Measurements from ENCODE around the gene VPS33A. TPM values are rescaled to one million over a fixed set of nuclear protein-coding genes. Genes with fewer than 3 reads are reported as not detected.

Gene VPS33A
- total and polyA plus RNA-seq, 2 experiments from 2014 or later: 23.1 to 35.2 TPM

- no peak overlapping the region for H3K27ac ChIP-seq
- no peak overlapping the region for H3K4me3 ChIP-seq
- TF ChIP-seq EZH2phosphoT487 (IDR thresholded peaks at IDR 0.05; ENCODE audit: low read depth, severe bottlenecking, unreplicated experiment) (no peak), CTCF (IDR thresholded peaks at IDR 0.05; ENCODE audit: poor library complexity) (no peak), EZH2 (IDR thresholded peaks at IDR 0.05; ENCODE audit: borderline replicate concordance) (no peak)
- no peaks in the 10 kb centered on the region for H3K36me3 ChIP-seq (replicated peaks; ENCODE audit: insufficient read depth, low read depth)
- H3K4me1 ChIP-seq (ENCODE audit: insufficient read depth): no peaks in the 10 kb centered on the region
- H3K4me2 ChIP-seq: no peak overlapping the region
- H2AFZ ChIP-seq: no peak overlapping the region
- no peaks in the 10 kb centered on the region for H4K20me1 ChIP-seq (ENCODE audit: insufficient read depth, poor library complexity, severe bottlenecking)
- H3K79me2 ChIP-seq: no peaks in the 10 kb centered on the region
- no peaks in the 10 kb centered on the region for H3K27me3 ChIP-seq
- no peaks in the 10 kb centered on the region for H3K9me3 ChIP-seq (ENCODE audit: low read depth)
- WGBS (ENCODE audit: low lambda C conversion rate, missing lambda C conversion rate): 88% methylated on average over 11 of the region's 11 CpGs
- no peak for DNase-seq (ENCODE audit: low spot score)
- H3K9me2 ChIP-seq (replicated peaks; ENCODE audit: insufficient read depth): no peaks in the 10 kb centered on the region
These were observed 21.5 kb downstream of the VPS33A start for GRCh38 chr12:122244565-122245371.

- Histone ChIP-seq H3K4me2 (no peak overlapping the region), H3K4me1 (ENCODE audit: insufficient read depth) (no peaks in the 10 kb centered on the region), H3K4me3 (no peak overlapping the region), H2AFZ (no peak overlapping the region), H3K9me2 (replicated peaks; ENCODE audit: insufficient read depth) (no peaks in the 10 kb centered on the region), H3K79me2 (no peaks in the 10 kb centered on the region), H3K9me3 (ENCODE audit: low read depth) (no peaks in the 10 kb centered on the region), H4K20me1 (ENCODE audit: insufficient read depth, poor library complexity, severe bottlenecking) (no peaks in the 10 kb centered on the region), H3K36me3 (replicated peaks; ENCODE audit: insufficient read depth, low read depth) (no peaks in the 10 kb centered on the region), H3K27ac (no peak overlapping the region), H3K27me3 (no peaks in the 10 kb centered on the region)
- TF ChIP-seq EZH2 (IDR thresholded peaks at IDR 0.05; ENCODE audit: borderline replicate concordance) (no peak), EZH2phosphoT487 (IDR thresholded peaks at IDR 0.05; ENCODE audit: low read depth, severe bottlenecking, unreplicated experiment) (no peak), CTCF (IDR thresholded peaks at IDR 0.05; ENCODE audit: poor library complexity) (no peak)
- WGBS (ENCODE audit: low lambda C conversion rate, missing lambda C conversion rate): 92% methylated on average over 6 of the region's 6 CpGs
- no peak for DNase-seq (ENCODE audit: low spot score)
These were observed 22.3 kb downstream of the VPS33A start for GRCh38 chr12:122243965-122244364.

GRCh38 chr12:122238861-122239260, 27.4 kb downstream of the VPS33A start:
- Histone ChIP-seq H3K27me3 (no peaks in the 10 kb centered on the region), H3K4me3 (no peak overlapping the region), H4K20me1 (ENCODE audit: insufficient read depth, poor library complexity, severe bottlenecking) (no peaks in the 10 kb centered on the region), H3K27ac (no peak overlapping the region), H3K79me2 (no peaks in the 10 kb centered on the region), H3K4me2 (no peak overlapping the region), H3K36me3 (replicated peaks; ENCODE audit: insufficient read depth, low read depth) (no peaks in the 10 kb centered on the region), H3K9me2 (replicated peaks; ENCODE audit: insufficient read depth) (no peaks in the 10 kb centered on the region), H3K9me3 (ENCODE audit: low read depth) (no peaks in the 10 kb centered on the region), H3K4me1 (ENCODE audit: insufficient read depth) (no peaks in the 10 kb centered on the region), H2AFZ (no peak overlapping the region)
- no peak for TF ChIP-seq CTCF (IDR thresholded peaks at IDR 0.05; ENCODE audit: poor library complexity)
- no peak for TF ChIP-seq EZH2 (IDR thresholded peaks at IDR 0.05; ENCODE audit: borderline replicate concordance)
- no peak for TF ChIP-seq EZH2phosphoT487 (IDR thresholded peaks at IDR 0.05; ENCODE audit: low read depth, severe bottlenecking, unreplicated experiment)
- no peak for DNase-seq (ENCODE audit: low spot score)
- 97% methylated on average over 5 of the region's 5 CpGs for WGBS (ENCODE audit: low lambda C conversion rate, missing lambda C conversion rate)

Measured in hepatocyte (in vitro differentiated cells).